ENCODE measurements around the gene MMP2.

DNA sequence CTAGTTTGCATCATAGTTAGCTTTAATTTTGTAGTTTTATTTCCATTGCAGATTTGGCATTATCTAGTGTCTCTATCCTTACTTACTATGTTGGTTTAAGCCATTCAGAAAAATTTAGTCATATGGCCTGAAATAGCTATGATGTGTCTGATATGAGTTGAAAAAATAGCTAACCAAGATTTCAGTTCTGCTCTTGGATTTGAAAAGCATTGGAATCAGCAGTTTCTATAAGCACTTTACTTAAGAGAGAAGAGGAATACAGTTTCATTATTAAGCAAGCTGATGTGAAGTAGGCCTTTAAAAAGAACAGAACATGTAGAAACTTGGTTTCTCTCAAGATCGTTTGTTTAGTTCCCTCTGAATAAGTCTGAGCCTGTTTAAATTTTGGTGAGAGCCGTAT is 55.8 kb downstream of the MMP2 start:
- TF ChIP-seq, protein P1, sequence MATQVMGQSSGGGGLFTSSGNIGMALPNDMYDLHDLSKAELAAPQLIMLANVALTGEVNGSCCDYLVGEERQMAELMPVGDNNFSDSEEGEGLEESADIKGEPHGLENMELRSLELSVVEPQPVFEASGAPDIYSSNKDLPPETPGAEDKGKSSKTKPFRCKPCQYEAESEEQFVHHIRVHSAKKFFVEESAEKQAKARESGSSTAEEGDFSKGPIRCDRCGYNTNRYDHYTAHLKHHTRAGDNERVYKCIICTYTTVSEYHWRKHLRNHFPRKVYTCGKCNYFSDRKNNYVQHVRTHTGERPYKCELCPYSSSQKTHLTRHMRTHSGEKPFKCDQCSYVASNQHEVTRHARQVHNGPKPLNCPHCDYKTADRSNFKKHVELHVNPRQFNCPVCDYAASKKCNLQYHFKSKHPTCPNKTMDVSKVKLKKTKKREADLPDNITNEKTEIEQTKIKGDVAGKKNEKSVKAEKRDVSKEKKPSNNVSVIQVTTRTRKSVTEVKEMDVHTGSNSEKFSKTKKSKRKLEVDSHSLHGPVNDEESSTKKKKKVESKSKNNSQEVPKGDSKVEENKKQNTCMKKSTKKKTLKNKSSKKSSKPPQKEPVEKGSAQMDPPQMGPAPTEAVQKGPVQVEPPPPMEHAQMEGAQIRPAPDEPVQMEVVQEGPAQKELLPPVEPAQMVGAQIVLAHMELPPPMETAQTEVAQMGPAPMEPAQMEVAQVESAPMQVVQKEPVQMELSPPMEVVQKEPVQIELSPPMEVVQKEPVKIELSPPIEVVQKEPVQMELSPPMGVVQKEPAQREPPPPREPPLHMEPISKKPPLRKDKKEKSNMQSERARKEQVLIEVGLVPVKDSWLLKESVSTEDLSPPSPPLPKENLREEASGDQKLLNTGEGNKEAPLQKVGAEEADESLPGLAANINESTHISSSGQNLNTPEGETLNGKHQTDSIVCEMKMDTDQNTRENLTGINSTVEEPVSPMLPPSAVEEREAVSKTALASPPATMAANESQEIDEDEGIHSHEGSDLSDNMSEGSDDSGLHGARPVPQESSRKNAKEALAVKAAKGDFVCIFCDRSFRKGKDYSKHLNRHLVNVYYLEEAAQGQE (IDR thresholded peaks at IDR 0.05; ENCODE audit: insufficient read depth in 1 of 2, low read depth in 2 of 2, low read length in 1 of 2): no peak
- no peak for TF ChIP-seq SIN3A (IDR thresholded peaks at IDR 0.05; ENCODE audit: borderline replicate concordance, insufficient read depth, low read depth, low read length)
